HG03135 (cell line): ENCODE measurements around the gene OCIAD1.
"Not testable (repeated sequence)": the region's sequence is repeated elsewhere in the genome, so short reads cannot be mapped to it uniquely, and the experiment has no call there.

ENCODE experiments used
- ATAC-seq: cut with Tn5 transposase; IDR thresholded peaks from one replicate; pipeline ENCODE4 v1.9.1; 2021; ENCODE audit warnings: mild to moderate bottlenecking, moderate library complexity; ENCODE audit not compliant: unreplicated experiment

Gene OCIAD1

GRCh38 chr4:48881646-48882045 lies 50.8 kb downstream of the OCIAD1 start:
- ATAC-seq, result not testable (repeated sequence)

DNA sequence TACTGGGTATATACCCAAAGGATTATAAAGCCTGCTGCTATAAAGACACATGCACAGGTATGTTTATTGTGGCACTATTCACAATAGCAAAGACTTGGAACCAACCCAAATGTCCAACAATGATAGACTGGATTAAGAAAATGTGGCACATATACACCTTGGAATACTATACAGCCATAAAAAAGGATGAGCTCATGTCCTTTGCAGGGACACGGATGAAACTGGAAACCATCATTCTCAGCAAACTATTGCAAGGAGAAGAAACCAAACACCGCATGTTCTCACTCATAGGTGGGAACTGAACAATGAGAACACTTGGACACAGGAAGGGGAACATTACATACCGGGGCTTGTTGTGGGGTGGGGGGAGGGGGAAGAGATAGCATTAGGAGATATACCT lies 58.9 kb downstream of the OCIAD1 start:
- ATAC-seq, result not testable (repeated sequence)

GRCh38 chr4:48891028-48891619 lies 60.2 kb downstream of the OCIAD1 start:
- no peak for ATAC-seq

DNA sequence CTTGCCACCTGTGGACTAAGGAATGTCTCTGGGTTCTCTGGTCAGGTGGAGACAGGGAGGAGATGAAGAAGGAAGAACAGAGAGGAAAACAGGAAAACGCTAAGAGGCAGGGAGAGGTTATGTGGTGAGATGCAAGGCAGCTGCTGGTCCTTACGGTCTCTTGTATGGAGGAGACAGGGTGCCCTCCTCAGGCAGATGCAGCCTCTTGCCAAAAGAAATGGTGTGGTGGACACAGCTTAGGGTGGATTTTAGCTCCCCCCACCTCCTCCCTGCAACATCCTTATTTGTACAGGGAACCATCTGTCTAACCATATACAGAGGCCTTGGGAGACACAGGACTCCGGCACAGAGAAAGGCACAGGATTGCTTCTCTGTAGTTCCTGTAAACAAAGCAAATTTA lies 66.0 kb downstream of the OCIAD1 start:
- ATAC-seq, result no peak

- ATAC-seq, result no peak
Measured at GRCh38 chr4:48898733-48899431, 68.0 kb downstream of the OCIAD1 start.

DNA sequence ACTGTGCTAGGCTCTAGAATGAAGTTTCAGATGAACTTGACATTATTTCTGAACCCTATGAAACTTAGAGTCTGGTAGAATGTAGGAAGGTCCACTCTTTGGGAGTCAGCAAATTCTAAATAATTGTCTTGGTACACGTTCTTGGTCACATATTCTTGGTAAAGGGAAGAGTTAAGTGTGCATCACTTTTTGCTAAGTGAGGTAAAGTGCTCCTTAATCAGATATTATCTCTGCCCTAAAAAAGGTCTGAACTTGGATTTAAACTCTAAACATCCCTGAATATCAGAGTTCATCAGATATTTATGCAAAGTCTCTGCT lies 68.5 kb downstream of the OCIAD1 start:
- ATAC-seq, result no peak

DNA sequence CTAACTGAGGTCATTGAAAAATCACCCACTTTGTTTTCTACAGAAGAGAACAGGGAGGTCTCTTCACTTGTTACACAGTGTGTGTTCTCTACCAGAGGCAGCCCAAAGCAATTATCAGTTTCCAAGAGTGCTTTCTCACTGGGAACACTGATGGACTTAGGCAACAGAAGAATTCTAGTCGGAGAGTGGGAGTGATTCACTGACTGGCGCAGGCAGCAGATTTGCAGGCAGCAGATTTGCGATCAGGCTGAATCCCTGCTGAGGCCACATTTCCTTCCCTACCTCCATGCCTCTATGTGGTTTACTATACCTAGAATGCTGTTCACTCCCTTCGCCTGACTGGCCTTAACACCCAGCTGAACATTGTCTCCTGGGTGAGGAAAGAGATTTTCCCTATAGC lies 69.1 kb downstream of the OCIAD1 start:
- no peak for ATAC-seq

DNA sequence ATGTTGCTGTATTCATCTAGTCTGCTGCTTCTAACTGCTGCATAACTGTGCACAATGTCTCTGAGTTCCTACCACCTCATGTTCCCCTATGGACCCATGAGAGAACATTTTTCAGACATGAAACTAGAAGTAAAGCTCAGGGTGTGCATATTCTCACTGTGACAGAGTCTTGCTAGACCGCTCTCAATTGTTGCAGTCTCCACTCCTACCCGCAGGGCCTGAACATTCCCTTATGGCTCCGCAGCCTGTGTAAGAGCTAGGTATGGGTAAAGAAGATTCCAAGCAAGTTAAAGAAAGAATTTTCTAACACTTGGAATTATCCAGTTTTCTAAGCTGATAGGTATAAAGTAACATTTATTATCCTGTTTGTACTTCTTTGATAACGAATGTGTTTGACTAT lies 70.3 kb downstream of the OCIAD1 start:
- no peak for ATAC-seq

DNA sequence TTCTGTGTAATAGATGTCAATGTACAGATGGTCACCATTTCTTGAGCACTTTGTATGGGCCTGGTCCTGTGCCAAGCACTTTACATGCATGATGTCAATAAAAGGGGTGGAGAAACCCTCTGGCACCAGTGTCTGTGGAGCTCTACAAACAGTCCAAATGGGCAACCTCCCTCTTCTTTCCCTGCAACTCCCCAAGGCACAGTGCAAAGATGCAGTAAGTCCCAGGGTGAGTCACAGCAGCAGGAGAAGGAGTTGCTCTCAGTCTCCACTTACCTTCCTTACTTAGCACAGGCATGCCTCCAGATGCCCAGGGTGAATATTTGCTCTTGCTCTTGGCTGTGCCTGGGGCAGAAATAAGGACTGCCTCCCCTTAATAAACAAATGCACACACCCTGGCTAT lies 71.4 kb downstream of the OCIAD1 start:
- ATAC-seq, result no peak

DNA sequence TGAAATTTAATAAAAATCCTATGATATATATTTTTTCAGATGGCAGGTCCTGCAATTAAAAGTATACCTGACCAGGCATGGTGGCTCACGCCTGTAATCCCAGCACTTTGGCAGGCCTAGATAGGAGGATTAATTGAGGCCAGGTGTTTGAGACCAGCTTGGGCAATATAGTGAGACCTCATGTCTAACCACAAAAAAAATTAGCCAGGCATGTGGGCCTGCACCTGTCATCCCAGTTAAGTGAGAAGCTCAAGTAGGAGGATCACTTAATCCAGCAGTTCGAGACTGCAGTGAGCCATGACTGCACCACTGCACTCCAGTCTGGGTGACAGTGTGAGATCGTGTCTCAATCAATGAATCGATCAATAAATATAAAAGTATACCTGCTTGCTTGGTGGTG lies 73.2 kb downstream of the OCIAD1 start:
- no peak for ATAC-seq

- ATAC-seq, result no peak
Measured at GRCh38 chr4:48904541-48905142, 73.8 kb downstream of the OCIAD1 start.

GRCh38 chr4:48905363-48906015 lies 74.6 kb downstream of the OCIAD1 start:
- ATAC-seq, result no peak

GRCh38 chr4:48906206-48907173 lies 75.6 kb downstream of the OCIAD1 start, which contains the start of gene OCIAD2:
TSS of gene OCIAD2 (minus strand) at chr4:48906774. CDS start at chr4:48904549, 2,225 bp downstream.
- ATAC-seq, result peak; percentile 92

DNA sequence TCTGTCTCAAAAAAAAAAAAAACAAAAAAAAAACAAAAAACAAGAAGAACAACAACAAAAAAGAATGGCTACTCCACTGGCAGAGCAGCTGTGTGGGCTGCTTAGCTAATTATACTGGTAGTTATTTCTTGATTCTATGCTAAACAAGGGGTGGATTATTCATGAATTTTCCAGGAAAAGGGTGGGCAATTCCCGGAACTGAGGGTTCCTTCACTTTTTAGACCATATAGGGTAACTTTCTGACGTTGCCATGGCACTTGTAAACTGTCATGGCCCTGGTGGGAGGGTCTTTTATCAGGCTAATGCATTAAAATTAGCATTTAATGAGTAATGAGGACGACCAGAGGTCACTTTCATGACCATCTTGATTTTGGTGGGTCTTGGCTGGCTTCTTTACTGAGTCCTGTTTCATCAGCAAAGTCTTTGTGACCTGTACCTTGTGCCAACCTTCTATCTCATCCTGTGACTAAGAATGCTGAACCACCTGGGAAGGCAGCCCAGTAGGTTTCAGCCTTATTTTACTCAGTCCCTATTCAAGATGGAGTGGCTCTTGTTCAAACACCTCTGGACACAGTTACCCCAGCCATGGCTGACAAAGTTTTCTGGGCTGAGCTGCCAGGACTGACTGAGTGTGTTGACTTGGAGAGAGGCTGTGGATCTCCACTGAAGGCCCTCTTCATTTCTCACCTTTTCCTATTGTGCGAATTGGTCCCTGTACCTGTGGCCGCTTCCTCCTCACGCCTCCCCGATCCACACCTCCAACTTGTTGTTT lies 77.0 kb downstream of the OCIAD1 start:
- ATAC-seq, result no peak

- ATAC-seq, result no peak
Measured at GRCh38 chr4:48908687-48909086, 77.8 kb downstream of the OCIAD1 start.

GRCh38 chr4:48909697-48910096 lies 78.8 kb downstream of the OCIAD1 start:
- ATAC-seq, result no peak

- no peak for ATAC-seq
Measured at GRCh38 chr4:48910511-48910910, 79.6 kb downstream of the OCIAD1 start.
